COLO668 (cell line): Measurements from ENCODE around the gene CNOT4.
"Not testable (repeated sequence)": the region's sequence is repeated elsewhere in the genome, so short reads cannot be mapped to it uniquely, and the experiment has no call there.

Experiments used
- DNase-seq: peaks from one replicate; lab custom pipeline; 2025; ENCODE audit not compliant: unreplicated experiment; lab: John Stamatoyannopoulos, UW

The CNOT4 gene

GRCh38 chr7:135368416-135369186 is 141.3 kb downstream of the CNOT4 start:
- peak; percentile 4 for DNase-seq

- no peak for DNase-seq
These were observed 142.9 kb downstream of the CNOT4 start for GRCh38 chr7:135366843-135367508.

DNA sequence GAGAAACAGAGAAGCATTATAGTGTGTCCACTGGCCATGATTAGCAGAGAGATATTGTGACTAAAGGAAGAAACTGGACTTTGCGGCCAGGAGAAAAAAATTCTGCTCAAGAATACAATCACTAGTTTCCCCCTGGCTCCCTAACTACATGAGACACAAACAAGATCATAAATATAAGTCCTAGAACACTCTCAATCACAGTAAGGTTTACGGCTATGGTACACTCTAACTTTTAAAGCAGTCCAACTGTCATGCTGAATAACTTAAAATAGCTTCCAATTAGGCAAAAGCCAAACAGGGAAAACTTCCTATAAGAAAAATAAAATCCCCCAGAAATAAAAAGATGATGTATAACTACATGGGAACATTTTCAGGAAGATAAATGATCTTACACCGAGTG is 144.2 kb downstream of the CNOT4 start:
- DNase-seq, result no peak

- no peak for DNase-seq
These were observed 145.7 kb downstream of the CNOT4 start for GRCh38 chr7:135364206-135364605.

GRCh38 chr7:135362871-135363270 is 147.0 kb downstream of the CNOT4 start:
- no peak for DNase-seq

DNA sequence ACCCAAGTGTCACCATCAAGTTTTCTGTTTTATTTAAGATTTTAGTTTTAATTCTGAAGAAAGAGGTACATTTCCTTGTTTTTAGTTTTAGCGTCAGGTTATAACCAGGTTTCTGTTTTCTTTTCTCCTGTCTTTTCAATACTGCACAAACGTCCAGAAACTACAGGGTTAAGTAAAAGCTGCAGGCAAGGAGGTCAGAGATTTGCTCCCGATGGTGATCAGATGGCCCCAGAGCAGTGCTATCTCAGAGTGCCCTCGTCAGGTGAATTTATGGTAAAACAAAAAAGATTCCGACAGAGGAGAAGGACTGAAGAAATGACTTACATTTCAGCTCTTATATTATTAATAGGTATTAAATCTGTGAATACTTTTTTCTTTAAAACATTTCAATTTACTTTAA is 148.1 kb downstream of the CNOT4 start:
- DNase-seq, result no peak

DNA sequence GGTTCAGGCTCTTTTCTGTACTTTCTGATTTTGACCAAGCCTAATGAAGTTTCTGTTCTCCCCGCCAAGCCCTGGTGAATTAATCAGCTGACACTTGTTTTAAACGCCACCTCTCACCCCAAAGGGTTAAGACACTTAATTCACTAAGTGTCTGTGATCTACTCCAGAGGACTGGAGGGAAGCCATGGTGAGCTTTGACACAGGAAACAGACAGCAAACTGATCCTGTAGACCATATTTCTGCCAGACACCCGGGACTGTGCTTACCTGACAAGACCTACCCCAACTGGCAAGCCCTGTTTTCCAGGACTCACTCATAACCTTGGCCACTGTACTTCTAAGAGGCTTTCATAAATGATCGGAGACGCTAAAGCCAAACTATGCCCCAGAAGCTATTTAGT is 150.3 kb downstream of the CNOT4 start:
- no peak for DNase-seq

GRCh38 chr7:135355377-135356048 is 154.4 kb downstream of the CNOT4 start:
- DNase-seq, result no peak

DNA sequence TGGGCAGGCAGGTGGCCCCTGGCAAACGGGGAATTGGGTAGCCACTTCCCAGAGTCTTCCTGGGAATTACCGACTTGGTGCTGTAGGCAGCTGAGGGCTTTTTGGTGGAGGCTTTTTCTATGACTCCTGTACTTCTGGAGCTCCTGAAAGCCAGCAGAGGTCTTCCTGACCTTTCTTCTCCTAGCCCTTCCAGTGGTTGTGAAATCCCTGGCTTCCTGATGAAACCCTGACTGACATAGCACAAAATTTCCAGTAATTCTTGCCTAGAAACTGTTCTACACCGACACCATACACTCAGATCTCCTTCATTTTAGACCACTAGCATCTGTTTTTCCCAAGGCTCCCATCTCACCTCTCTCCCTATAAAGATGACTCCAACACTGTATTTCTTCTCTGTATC is 156.1 kb downstream of the CNOT4 start:
- no peak for DNase-seq

DNA sequence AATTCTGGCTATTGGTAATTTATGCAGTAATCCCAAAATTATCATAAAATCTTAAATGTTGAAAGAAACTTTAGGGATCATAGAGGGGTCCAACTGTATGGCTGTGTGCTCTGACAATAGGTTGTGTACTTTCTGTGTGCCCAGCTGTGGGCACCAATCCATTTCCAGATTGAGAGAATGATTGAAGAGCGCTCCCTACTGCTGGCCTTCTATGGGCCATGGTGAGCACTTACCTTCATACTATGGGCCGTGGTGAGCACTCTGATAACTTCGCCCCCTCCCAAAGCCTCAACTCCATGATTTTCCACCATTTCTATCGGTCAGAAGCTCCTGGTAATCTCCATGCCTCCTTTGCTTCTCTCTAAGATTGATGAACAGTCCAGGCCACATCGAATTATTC is 157.6 kb downstream of the CNOT4 start:
- no peak for DNase-seq

DNA sequence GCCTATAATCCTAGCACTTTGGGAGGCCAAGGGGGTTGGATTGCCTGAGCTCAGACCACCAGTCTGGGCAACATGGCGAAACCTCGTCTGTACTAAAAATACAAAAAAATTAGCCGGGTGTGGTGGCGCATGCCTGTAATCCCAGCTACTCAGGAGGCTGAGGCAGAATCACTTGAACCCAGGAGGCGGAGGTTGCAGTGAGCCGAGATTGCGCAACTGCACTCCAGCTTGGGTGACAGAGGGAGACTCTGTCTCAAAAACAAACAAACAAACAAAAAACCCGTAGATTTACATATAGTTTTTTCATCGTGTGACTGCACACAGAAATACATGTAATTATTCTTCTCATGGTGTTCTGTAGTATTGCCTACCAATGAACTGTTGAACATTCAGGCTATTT is 158.8 kb downstream of the CNOT4 start:
- DNase-seq, result not testable (repeated sequence)

- no peak for DNase-seq
These were observed 160.2 kb downstream of the CNOT4 start for GRCh38 chr7:135349746-135350145.

- DNase-seq, result no peak
These were observed 161.4 kb downstream of the CNOT4 start for GRCh38 chr7:135348493-135348892.

DNA sequence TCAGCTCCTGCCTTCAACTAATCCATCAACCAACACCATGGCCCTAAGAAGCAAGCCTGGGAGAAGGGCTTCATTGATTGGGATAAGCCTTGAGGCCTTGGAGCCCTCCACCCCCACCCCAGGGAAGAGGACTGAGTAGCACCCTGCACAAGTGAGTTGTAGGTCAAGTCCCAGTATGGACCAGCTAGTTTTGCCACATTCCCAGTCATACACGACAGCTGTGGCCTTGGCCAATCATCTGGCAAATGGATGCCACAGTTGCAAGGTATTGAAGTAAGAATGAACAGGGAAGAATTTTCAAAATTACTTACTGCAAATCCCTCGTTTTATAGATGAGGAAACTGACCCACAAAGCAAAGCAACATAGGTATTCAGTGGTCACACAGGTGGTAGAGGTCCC is 166.5 kb downstream of the CNOT4 start:
- no peak for DNase-seq

DNA sequence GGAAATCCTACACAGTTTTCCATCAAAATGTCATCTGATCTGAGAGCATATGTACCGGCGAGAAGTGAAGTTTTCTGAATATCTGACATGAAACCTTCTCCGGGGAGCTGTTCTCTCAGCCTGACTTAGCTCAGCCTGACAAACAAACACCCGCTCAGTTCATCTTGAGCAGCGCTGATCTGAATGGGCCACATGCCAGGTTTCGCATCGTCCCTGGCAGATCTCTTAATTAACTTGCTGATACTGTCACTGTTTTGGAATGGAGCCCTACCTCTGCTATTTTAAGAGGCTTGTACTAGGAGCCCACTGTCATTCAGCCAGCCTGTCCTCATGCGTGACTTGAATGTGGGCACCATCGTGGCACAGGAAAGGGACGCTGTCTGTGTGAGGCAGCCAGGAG is 167.0 kb downstream of the CNOT4 start:
- no peak for DNase-seq

- DNase-seq, result no peak
These were observed 168.9 kb downstream of the CNOT4 start for GRCh38 chr7:135341049-135341448.

GRCh38 chr7:135337977-135338550 is 171.8 kb downstream of the CNOT4 start:
- DNase-seq, result no peak

DNA sequence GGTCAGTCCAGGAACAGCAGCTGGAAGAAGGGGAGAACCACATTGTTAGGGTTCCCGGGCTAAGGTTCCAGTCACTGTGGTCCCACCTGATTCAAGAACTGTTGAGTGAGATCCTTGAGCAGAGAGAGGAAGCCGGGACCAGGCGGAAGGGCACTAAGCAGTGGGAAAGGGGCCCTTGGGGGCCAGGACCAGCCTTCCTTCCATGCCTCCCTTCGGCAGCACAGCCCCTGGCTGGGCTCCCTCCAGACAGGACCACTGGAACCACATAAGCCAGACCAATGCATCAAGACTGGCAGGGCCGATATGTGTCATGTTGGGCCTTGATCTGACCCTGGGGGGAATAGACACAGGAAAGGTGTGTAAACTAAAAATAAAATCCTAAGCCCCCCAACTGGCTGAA is 172.4 kb downstream of the CNOT4 start:
- no peak for DNase-seq

DNA sequence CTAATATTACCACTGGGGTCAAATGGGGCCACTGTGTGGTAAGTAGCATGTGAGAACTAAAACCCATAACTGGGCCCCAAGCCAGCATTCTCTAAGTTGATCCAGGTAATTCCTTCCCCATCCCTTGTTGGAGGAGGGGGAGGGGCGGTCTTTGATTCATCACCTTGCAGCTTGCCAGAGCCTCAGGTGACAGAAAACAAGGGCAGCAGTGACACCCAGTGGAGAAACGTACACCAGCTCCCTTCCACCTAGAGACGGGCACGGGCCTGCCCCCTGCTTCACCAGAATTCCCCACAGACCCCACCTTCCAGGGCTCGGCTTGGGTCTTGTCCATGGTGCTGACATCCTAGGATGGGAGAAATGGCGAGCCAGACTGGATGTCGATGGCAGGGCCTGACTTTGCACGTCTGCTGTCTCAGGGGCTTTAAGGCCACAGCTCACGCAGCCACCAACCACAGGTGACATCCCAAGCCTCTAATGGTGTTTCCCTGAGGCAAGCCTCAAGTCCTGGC is 174.2 kb downstream of the CNOT4 start:
- peak; percentile 88 for DNase-seq

DNA sequence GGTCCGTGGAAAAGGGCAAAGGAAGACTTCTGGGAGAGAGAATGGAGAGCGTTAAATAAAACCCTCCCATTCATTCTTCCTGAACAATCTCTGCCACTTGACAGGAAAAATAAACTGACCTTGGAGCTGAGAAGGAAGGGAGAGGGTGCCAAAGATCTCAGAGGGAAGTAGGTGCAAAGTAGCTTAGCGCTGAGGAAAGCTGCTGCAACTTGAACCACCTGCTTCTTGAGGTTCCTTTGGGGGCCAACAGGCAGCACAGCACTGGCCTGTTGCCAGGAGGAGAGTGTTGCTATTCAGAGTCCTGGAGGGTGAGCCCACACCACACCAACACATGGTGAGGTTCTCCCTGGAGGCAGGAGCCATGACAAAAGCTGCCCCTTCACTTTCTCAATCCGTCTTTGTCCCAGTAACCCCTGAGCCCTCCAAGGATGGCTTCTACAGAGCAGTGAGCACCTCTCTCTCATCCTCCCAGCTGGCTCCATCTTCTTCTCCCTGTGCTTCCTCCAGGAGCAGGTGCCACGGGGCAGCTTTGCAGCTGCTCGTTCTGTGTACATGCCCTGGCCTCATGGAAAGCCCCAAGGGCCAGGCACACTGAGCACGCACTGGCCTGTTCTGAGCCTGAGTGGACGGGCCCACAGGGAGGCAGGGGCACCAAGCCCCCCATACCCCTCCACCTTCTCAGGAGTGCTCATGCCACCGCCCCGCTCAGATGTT is 174.9 kb downstream of the CNOT4 start:
- peak; percentile 42 for DNase-seq

DNA sequence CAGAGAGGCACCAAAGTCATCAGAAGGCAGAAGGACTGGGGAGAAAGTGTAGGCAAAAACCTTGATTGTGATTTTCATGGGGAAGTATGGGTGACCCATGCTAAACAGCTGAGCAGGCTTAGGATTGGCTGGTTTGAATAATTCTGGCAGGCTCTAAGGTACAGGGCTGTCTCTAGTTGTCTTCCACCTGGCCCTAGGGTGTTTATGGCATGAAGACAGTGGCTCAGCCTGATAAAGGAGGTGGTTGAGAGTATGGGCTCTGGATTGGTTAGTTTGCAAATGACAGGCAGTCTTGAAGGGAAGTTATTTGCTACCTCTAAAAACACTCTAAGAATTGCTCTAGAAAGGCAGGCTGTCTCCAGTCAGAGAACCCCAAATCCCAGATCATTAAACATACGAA is 176.0 kb downstream of the CNOT4 start:
- no peak for DNase-seq
